ENCODE results near the gene C9orf43. TPM values are rescaled to one million over a fixed set of nuclear protein-coding genes. Genes with fewer than 3 reads are reported as not detected.

C9orf43 gene
- total and polyA plus RNA-seq, 4 donors: 0.09 to 1.1 (median 0.25) TPM

GRCh38 chr9:113426701-113427100 lies 16.2 kb downstream of the C9orf43 start:
- no peak for DNase-seq (ENCODE audit: low spot score)
- no peaks in the 10 kb centered on the region for H3K27me3 ChIP-seq (ENCODE audit: control insufficient read depth in 4 of 4, insufficient read depth in 4 of 4, low read length in 3 of 4)
- no peaks in the 10 kb centered on the region for H3K9me3 ChIP-seq (ENCODE audit: control insufficient read depth in 4 of 4, low read length in 3 of 4)
- 76% methylated on average over 1 of the region's 1 CpG for WGBS
- TF ChIP-seq REST (IDR thresholded peaks at IDR 0.05): no peak
- H3K4me1 ChIP-seq (ENCODE audit: control insufficient read depth in 4 of 4, insufficient read depth in 4 of 4, low read length in 3 of 4): no peaks in the 10 kb centered on the region
- H3K4me3 ChIP-seq (ENCODE audit: low read depth in 1 of 3, low read length in 3 of 3): no peak overlapping the region
- no peak overlapping the region for H3K27ac ChIP-seq (ENCODE audit: low read depth in 1 of 2, low read length in 2 of 2)
- H3K36me3 ChIP-seq (ENCODE audit: control insufficient read depth in 4 of 4, insufficient read depth in 3 of 4, low read depth in 1 of 4, low read length in 3 of 4): no peaks in the 10 kb centered on the region
- no peak overlapping the region for H3K9ac ChIP-seq (ENCODE audit: low read depth in 1 of 2, low read length in 2 of 2)

- no peak overlapping the region for H3K27ac ChIP-seq (ENCODE audit: low read depth in 1 of 2, low read length in 2 of 2)
- 94% methylated on average over 2 of the region's 2 CpGs for WGBS
Observed at GRCh38 chr9:113427629-113428028, 17.1 kb downstream of the C9orf43 start.

More at GRCh38 chr9:113427629-113428028, 17.1 kb downstream of the C9orf43 start:
- no peaks in the 10 kb centered on the region for H3K9me3 ChIP-seq (ENCODE audit: control insufficient read depth in 4 of 4, low read length in 3 of 4)
- no peaks in the 10 kb centered on the region for H3K36me3 ChIP-seq (ENCODE audit: control insufficient read depth in 4 of 4, insufficient read depth in 3 of 4, low read depth in 1 of 4, low read length in 3 of 4)
- no peaks in the 10 kb centered on the region for H3K4me1 ChIP-seq (ENCODE audit: control insufficient read depth in 4 of 4, insufficient read depth in 4 of 4, low read length in 3 of 4)
- TF ChIP-seq JUND (IDR thresholded peaks at IDR 0.05) (no peak), MAX (IDR thresholded peaks at IDR 0.05) (no peak), RAD21 (IDR thresholded peaks at IDR 0.05) (no peak), HNF4A (conservative IDR thresholded peaks at IDR 0.05) (no peak), EGR1 (IDR thresholded peaks at IDR 0.05; ENCODE audit: low read depth in 2 of 2) (no peak), TAF1 (conservative IDR thresholded peaks at IDR 0.05) (no peak), FOXA2 (IDR thresholded peaks at IDR 0.05) (no peak), FOXA1 (IDR thresholded peaks at IDR 0.05) (no peak), REST (IDR thresholded peaks at IDR 0.05) (no peak)
- H3K9ac ChIP-seq (ENCODE audit: low read depth in 1 of 2, low read length in 2 of 2): no peak overlapping the region
- H3K4me3 ChIP-seq (ENCODE audit: low read depth in 1 of 3, low read length in 3 of 3): no peak overlapping the region
- DNase-seq (ENCODE audit: low spot score): no peak
- no peaks in the 10 kb centered on the region for H3K27me3 ChIP-seq (ENCODE audit: control insufficient read depth in 4 of 4, insufficient read depth in 4 of 4, low read length in 3 of 4)
